ENCODE measurements around the gene ST13. TPM values are rescaled to one million over a fixed set of nuclear protein-coding genes. Genes with fewer than 3 reads are reported as not detected.
"Not testable (repeated sequence)": the region's sequence is repeated elsewhere in the genome, so short reads cannot be mapped to it uniquely, and the experiment has no call there.

ST13 gene
- polyA plus RNA-seq, 1 donor (not counting 4 experiments of a cell fraction or from before 2014, with no cell fraction given) = 185 TPM

GRCh38 chr22:40853333-40853732, 3.1 kb downstream of the ST13 start:
- peak overlapping the region; percentile 97 for H3K9ac ChIP-seq (ENCODE audit: control insufficient read depth, extremely low read depth, insufficient read depth, low read length)
- FAIRE-seq (peak; percentile 17), DNase-seq (ENCODE audit: low read depth, low spot score) (no peak)
- H3K9me1 ChIP-seq (ENCODE audit: control insufficient read depth, extremely low read depth, insufficient read depth, low read length) = no peaks in the 10 kb centered on the region
- H3K4me2 ChIP-seq (ENCODE audit: control insufficient read depth, extremely low read depth, insufficient read depth, low read depth, low read length) = peak overlapping the region; percentile 87
- peaks cover 88% of the 10 kb centered on the region for H3K79me2 ChIP-seq (ENCODE audit: control insufficient read depth, insufficient read depth, low read length)
- dilution Hi-C loops (cut with MboI; ENCODE audit: extremely low pct_ligation_motif_present, low sequenced_read_pairs) = no loop called here
- peaks cover 22% of the 10 kb centered on the region for H3K4me1 ChIP-seq (ENCODE audit: control insufficient read depth, extremely low read depth, insufficient read depth, low read length)
- no peak for TF ChIP-seq EZH2 (IDR thresholded peaks at IDR 0.05; ENCODE audit: low read length)
- TF ChIP-seq, protein P1, sequence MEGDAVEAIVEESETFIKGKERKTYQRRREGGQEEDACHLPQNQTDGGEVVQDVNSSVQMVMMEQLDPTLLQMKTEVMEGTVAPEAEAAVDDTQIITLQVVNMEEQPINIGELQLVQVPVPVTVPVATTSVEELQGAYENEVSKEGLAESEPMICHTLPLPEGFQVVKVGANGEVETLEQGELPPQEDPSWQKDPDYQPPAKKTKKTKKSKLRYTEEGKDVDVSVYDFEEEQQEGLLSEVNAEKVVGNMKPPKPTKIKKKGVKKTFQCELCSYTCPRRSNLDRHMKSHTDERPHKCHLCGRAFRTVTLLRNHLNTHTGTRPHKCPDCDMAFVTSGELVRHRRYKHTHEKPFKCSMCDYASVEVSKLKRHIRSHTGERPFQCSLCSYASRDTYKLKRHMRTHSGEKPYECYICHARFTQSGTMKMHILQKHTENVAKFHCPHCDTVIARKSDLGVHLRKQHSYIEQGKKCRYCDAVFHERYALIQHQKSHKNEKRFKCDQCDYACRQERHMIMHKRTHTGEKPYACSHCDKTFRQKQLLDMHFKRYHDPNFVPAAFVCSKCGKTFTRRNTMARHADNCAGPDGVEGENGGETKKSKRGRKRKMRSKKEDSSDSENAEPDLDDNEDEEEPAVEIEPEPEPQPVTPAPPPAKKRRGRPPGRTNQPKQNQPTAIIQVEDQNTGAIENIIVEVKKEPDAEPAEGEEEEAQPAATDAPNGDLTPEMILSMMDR (optimal IDR thresholded peaks at IDR 0.05 in 1 of 3, IDR thresholded peaks at IDR 0.05 in 1 of 3, conservative IDR thresholded peaks at IDR 0.05 in 1 of 3; ENCODE audit: extremely low read depth in 1 of 3, insufficient read depth in 2 of 3, low read length in 3 of 3) = no peak
- no peaks in the 10 kb centered on the region for H4K20me1 ChIP-seq (ENCODE audit: control insufficient read depth, extremely low read depth, insufficient read depth, low read length)
- peaks cover 0 to 3% of the 10 kb centered on the region in 2 experiments for H3K36me3 ChIP-seq (ENCODE audit: control insufficient read depth in 2 of 2, extremely low read depth in 1 of 2, insufficient read depth in 2 of 2, low read length in 2 of 2)
- peak overlapping the region; percentile 2 to 99 (median 95) for H3K4me3 ChIP-seq (ENCODE audit: control insufficient read depth in 2 of 3, extremely low read depth in 1 of 3, insufficient read depth in 2 of 3, low read depth in 1 of 3, low read length in 3 of 3)
- no peaks in the 10 kb centered on the region for H3K27me3 ChIP-seq (ENCODE audit: control insufficient read depth, extremely low read depth, insufficient read depth, low read length)
- H2AFZ ChIP-seq (ENCODE audit: control insufficient read depth, low read length) = no peak overlapping the region
- H3K9me3 ChIP-seq (ENCODE audit: control insufficient read depth, low read depth, low read length) = no peaks in the 10 kb centered on the region
- peak overlapping the region; percentile 59 for H3K27ac ChIP-seq (ENCODE audit: control insufficient read depth, insufficient read depth, low read length)

DNA sequence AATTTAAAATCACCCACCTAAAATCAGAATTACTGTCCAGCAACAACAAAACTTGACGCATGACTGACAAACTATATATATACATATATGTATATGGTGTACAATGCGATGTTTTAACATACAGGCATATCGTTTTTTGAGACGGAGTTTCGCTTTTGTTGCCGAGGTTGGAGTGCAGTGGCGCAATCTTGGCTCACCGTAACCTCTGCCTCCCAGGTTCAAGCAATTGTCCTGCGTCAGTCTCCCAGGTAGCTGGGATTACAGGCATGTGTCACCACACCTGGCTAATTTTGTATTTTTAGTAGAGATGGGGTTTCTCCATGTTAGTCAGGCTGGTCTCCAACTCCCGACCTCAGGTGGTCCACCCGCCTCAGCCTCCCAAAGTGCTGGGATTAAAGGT, 10.6 kb downstream of the ST13 start:
- H3K9me3 ChIP-seq (ENCODE audit: control insufficient read depth, low read depth, low read length); dilution Hi-C loops (cut with MboI; ENCODE audit: extremely low pct_ligation_motif_present, low sequenced_read_pairs); H3K9me1 ChIP-seq (ENCODE audit: control insufficient read depth, extremely low read depth, insufficient read depth, low read length); FAIRE-seq; H3K4me3 ChIP-seq (ENCODE audit: control insufficient read depth in 2 of 3, extremely low read depth in 1 of 3, insufficient read depth in 2 of 3, low read depth in 1 of 3, low read length in 3 of 3); H4K20me1 ChIP-seq (ENCODE audit: control insufficient read depth, extremely low read depth, insufficient read depth, low read length); H3K9ac ChIP-seq (ENCODE audit: control insufficient read depth, extremely low read depth, insufficient read depth, low read length); H3K27me3 ChIP-seq (ENCODE audit: control insufficient read depth, extremely low read depth, insufficient read depth, low read length); H3K4me2 ChIP-seq (ENCODE audit: control insufficient read depth, extremely low read depth, insufficient read depth, low read depth, low read length); H2AFZ ChIP-seq (ENCODE audit: control insufficient read depth, low read length); DNase-seq (ENCODE audit: low read depth, low spot score); H3K27ac ChIP-seq (ENCODE audit: control insufficient read depth, insufficient read depth, low read length); H3K4me1 ChIP-seq (ENCODE audit: control insufficient read depth, extremely low read depth, insufficient read depth, low read length): not testable (repeated sequence)
- peaks cover 15 to 16% of the 10 kb centered on the region in 2 experiments for H3K36me3 ChIP-seq (ENCODE audit: control insufficient read depth in 2 of 2, extremely low read depth in 1 of 2, insufficient read depth in 2 of 2, low read length in 2 of 2)
- H3K79me2 ChIP-seq (ENCODE audit: control insufficient read depth, insufficient read depth, low read length) = peaks cover 55% of the 10 kb centered on the region

GRCh38 chr22:40844951-40845350, 11.5 kb downstream of the ST13 start:
- H3K27ac ChIP-seq (ENCODE audit: control insufficient read depth, insufficient read depth, low read length) = no peak overlapping the region
- no peaks in the 10 kb centered on the region for H4K20me1 ChIP-seq (ENCODE audit: control insufficient read depth, extremely low read depth, insufficient read depth, low read length)
- peaks cover 49% of the 10 kb centered on the region for H3K79me2 ChIP-seq (ENCODE audit: control insufficient read depth, insufficient read depth, low read length)
- H3K9me3 ChIP-seq (ENCODE audit: control insufficient read depth, low read depth, low read length) = no peaks in the 10 kb centered on the region
- H2AFZ ChIP-seq (ENCODE audit: control insufficient read depth, low read length) = no peak overlapping the region
- no peaks in the 10 kb centered on the region for H3K9me1 ChIP-seq (ENCODE audit: control insufficient read depth, extremely low read depth, insufficient read depth, low read length)
- peaks cover 9% of the 10 kb centered on the region for H3K4me1 ChIP-seq (ENCODE audit: control insufficient read depth, extremely low read depth, insufficient read depth, low read length)
- TF ChIP-seq EZH2 (IDR thresholded peaks at IDR 0.05; ENCODE audit: low read length) = no peak
- peaks cover 15 to 16% of the 10 kb centered on the region in 2 experiments for H3K36me3 ChIP-seq (ENCODE audit: control insufficient read depth in 2 of 2, extremely low read depth in 1 of 2, insufficient read depth in 2 of 2, low read length in 2 of 2)
- FAIRE-seq (no peak), DNase-seq (ENCODE audit: low read depth, low spot score) (no peak)
- H3K4me2 ChIP-seq (ENCODE audit: control insufficient read depth, extremely low read depth, insufficient read depth, low read depth, low read length) = no peak overlapping the region
- dilution Hi-C loops (cut with MboI; ENCODE audit: extremely low pct_ligation_motif_present, low sequenced_read_pairs) = no loop called here
- H3K4me3 ChIP-seq (ENCODE audit: control insufficient read depth in 2 of 3, extremely low read depth in 1 of 3, insufficient read depth in 2 of 3, low read depth in 1 of 3, low read length in 3 of 3) = no peak overlapping the region
- no peak overlapping the region for H3K9ac ChIP-seq (ENCODE audit: control insufficient read depth, extremely low read depth, insufficient read depth, low read length)
- H3K27me3 ChIP-seq (ENCODE audit: control insufficient read depth, extremely low read depth, insufficient read depth, low read length) = no peaks in the 10 kb centered on the region
